Naive B cell (primary cell): Measurements from ENCODE around the gene DSC1. TPM values are rescaled to one million over a fixed set of nuclear protein-coding genes. Genes with fewer than 3 reads are reported as not detected.

Source experiments
- ATAC-seq, 2 donors: fragments of 150-1000 bp; cut with Tn5 transposase; 2 replicates each; pipeline ENCODE4 v1.10.0; 2021; ENCODE audit warnings: low read depth in 2 of 2, mild to moderate bottlenecking in 2 of 2, moderate library complexity in 2 of 2
- DNase-seq: peaks from one replicate; pipeline ENCODE4 v3.0.0; 2022
- H3K27ac Mint-ChIP-seq, 6 donors: one replicate each; pipeline ENCODE4 v1.8.0; 2020 to 2022; ENCODE audit warnings: mild to moderate bottlenecking in 6 of 6, mixed read lengths in 6 of 6, moderate library complexity in 5 of 6, inconsistent platforms in 2 of 6
- H3K27me3 Mint-ChIP-seq, 3 donors: one replicate each; pipeline ENCODE4 v1.8.0; 2021 to 2022; ENCODE audit warnings: mixed read lengths in 3 of 3, mild to moderate bottlenecking in 1 of 3
- H3K36me3 Mint-ChIP-seq, 2 donors: one replicate each; pipeline ENCODE4 v1.8.0; 2020 to 2022; ENCODE audit warnings: mixed read lengths in 2 of 2, inconsistent platforms in 1 of 2, mild to moderate bottlenecking in 1 of 2
- H3K4me1 Mint-ChIP-seq, 3 donors: one replicate each; pipeline ENCODE4 v1.8.0; 2020 to 2022; ENCODE audit warnings: mixed read lengths in 3 of 3, inconsistent platforms in 1 of 3, mild to moderate bottlenecking in 1 of 3, moderate library complexity in 1 of 3
- H3K4me3 Mint-ChIP-seq, 8 donors: one replicate each; pipeline ENCODE4 v1.8.0; 2020 to 2022; ENCODE audit warnings: mild to moderate bottlenecking in 8 of 8, mixed read lengths in 8 of 8, moderate library complexity in 8 of 8, inconsistent platforms in 2 of 8
- H3K9me3 Mint-ChIP-seq, 7 donors: one replicate each; pipeline ENCODE4 v1.8.0; 2020 to 2022; ENCODE audit warnings: mixed read lengths in 7 of 7, mild to moderate bottlenecking in 5 of 7, inconsistent platforms in 2 of 7, moderate library complexity in 1 of 7
- polyA plus RNA-seq, 6 donors: library from polyadenylated mRNA; unstranded; fragments of 300-500 nt; fragmentation: Illumina TruSeq; gene quantifications; one replicate each; pipeline ENCODE4 v1.2.3, GENCODE V29; 2021; ENCODE audit warnings: low read depth in 6 of 6

Gene DSC1
- polyA plus RNA-seq, 6 donors from 2014 or later, result not detected

- Mint-ChIP-seq H3K4me1 (no peaks in the 10 kb centered on the region), H3K4me3 (no peak overlapping the region), H3K9me3 (peaks cover 0 to 21% (median 3%) of the 10 kb centered on the region in 7 donors), H3K36me3 (no peaks in the 10 kb centered on the region), H3K27me3 (no peaks in the 10 kb centered on the region), H3K27ac (no peak overlapping the region)
- DNase-seq (no peak), ATAC-seq (no peak)
These were observed 45.6 kb downstream of the DSC1 start for GRCh38 chr18:31116853-31117595.

- no peak for DNase-seq
These were observed 49.9 kb downstream of the DSC1 start for GRCh38 chr18:31112804-31113203.

GRCh38 chr18:31105733-31106132 is 56.9 kb downstream of the DSC1 start:
- Mint-ChIP-seq H3K4me1 (no peaks in the 10 kb centered on the region), H3K36me3 (no peaks in the 10 kb centered on the region), H3K9me3 (peaks cover 0 to 4% (median 2%) of the 10 kb centered on the region in 7 donors), H3K27me3 (peaks cover 12 to 25% (median 20%) of the 10 kb centered on the region in 3 donors), H3K4me3 (no peak overlapping the region), H3K27ac (no peak overlapping the region)
- no peak for ATAC-seq
- no peak for DNase-seq

More at GRCh38 chr18:31112804-31113203, 49.9 kb downstream of the DSC1 start:
- ATAC-seq, result no peak
- Mint-ChIP-seq H3K27me3 (no peaks in the 10 kb centered on the region), H3K4me1 (no peaks in the 10 kb centered on the region), H3K36me3 (no peaks in the 10 kb centered on the region), H3K4me3 (no peak overlapping the region), H3K27ac (no peak overlapping the region), H3K9me3 (peaks cover 0 to 9% (median 0%) of the 10 kb centered on the region in 7 donors)

- Mint-ChIP-seq H3K36me3 (no peaks in the 10 kb centered on the region), H3K4me3 (no peak overlapping the region), H3K4me1 (no peaks in the 10 kb centered on the region), H3K27ac (no peak overlapping the region), H3K27me3 (peaks cover 21 to 38% (median 33%) of the 10 kb centered on the region in 3 donors), H3K9me3 (peaks cover 0 to 8% (median 2%) of the 10 kb centered on the region in 7 donors)
- ATAC-seq (no peak), DNase-seq (no peak)
These were observed 58.2 kb downstream of the DSC1 start for GRCh38 chr18:31104444-31104843.

GRCh38 chr18:31103423-31103822 is 59.2 kb downstream of the DSC1 start:
- no peak for DNase-seq
- no peaks in the 10 kb centered on the region for H3K4me1 Mint-ChIP-seq
- no peak overlapping the region for H3K27ac Mint-ChIP-seq
- H3K36me3 Mint-ChIP-seq, result no peaks in the 10 kb centered on the region
- H3K27me3 Mint-ChIP-seq, result peaks cover 30 to 48% (median 42%) of the 10 kb centered on the region in 3 donors
- H3K9me3 Mint-ChIP-seq, result peaks cover 0 to 9% (median 2%) of the 10 kb centered on the region in 7 donors
- ATAC-seq, result no peak
- H3K4me3 Mint-ChIP-seq, result no peak overlapping the region

GRCh38 chr18:31102941-31103340 is 59.7 kb downstream of the DSC1 start:
- no peaks in the 10 kb centered on the region for H3K36me3 Mint-ChIP-seq
- DNase-seq, result no peak
- H3K4me3 Mint-ChIP-seq, result no peak overlapping the region
- H3K27me3 Mint-ChIP-seq, result peaks cover 30 to 48% (median 42%) of the 10 kb centered on the region in 3 donors
- H3K27ac Mint-ChIP-seq, result no peak overlapping the region
- no peaks in the 10 kb centered on the region for H3K4me1 Mint-ChIP-seq
- ATAC-seq, result no peak
- peaks cover 0 to 9% (median 2%) of the 10 kb centered on the region in 7 donors for H3K9me3 Mint-ChIP-seq

GRCh38 chr18:31102025-31102684 is 60.5 kb downstream of the DSC1 start, which contains the start of gene DSC2:
Gene DSC2 (minus strand): TSS chr18:31102421. CDS start chr18:31101971, 450 bp downstream.
- Mint-ChIP-seq H3K36me3 (no peaks in the 10 kb centered on the region), H3K4me1 (no peaks in the 10 kb centered on the region), H3K27ac (no peak within 1 kb of the TSS), H3K4me3 (no peak within 1 kb of the TSS), H3K9me3 (peaks cover 0 to 9% (median 2%) of the 10 kb centered on the region in 7 donors), H3K27me3 (peaks cover 30 to 48% (median 42%) of the 10 kb centered on the region in 3 donors)
- no peak for DNase-seq
- ATAC-seq, result no peak

GRCh38 chr18:31101183-31102024 is 61.3 kb downstream of the DSC1 start:
- H3K27ac Mint-ChIP-seq, result no peak overlapping the region
- H3K9me3 Mint-ChIP-seq, result peaks cover 0 to 12% (median 5%) of the 10 kb centered on the region in 7 donors
- DNase-seq (no peak), ATAC-seq (no peak)
- H3K27me3 Mint-ChIP-seq, result peaks cover 30 to 48% (median 42%) of the 10 kb centered on the region in 3 donors
- H3K4me1 Mint-ChIP-seq, result no peaks in the 10 kb centered on the region
- H3K4me3 Mint-ChIP-seq, result no peak overlapping the region
- no peaks in the 10 kb centered on the region for H3K36me3 Mint-ChIP-seq

GRCh38 chr18:31100436-31101182 is 62.0 kb downstream of the DSC1 start:
- no peak for DNase-seq
- Mint-ChIP-seq H3K4me3 (no peak overlapping the region), H3K9me3 (peaks cover 0 to 18% (median 7%) of the 10 kb centered on the region in 7 donors), H3K27ac (no peak overlapping the region), H3K27me3 (peaks cover 31 to 48% (median 42%) of the 10 kb centered on the region in 3 donors), H3K4me1 (no peaks in the 10 kb centered on the region), H3K36me3 (no peaks in the 10 kb centered on the region)
- ATAC-seq, result no peak

- Mint-ChIP-seq H3K36me3 (no peaks in the 10 kb centered on the region), H3K27ac (no peak overlapping the region), H3K27me3 (peaks cover 32 to 52% (median 49%) of the 10 kb centered on the region in 3 donors), H3K4me3 (no peak overlapping the region), H3K9me3 (peaks cover 2 to 20% (median 8%) of the 10 kb centered on the region in 7 donors), H3K4me1 (no peaks in the 10 kb centered on the region)
- ATAC-seq, result no peak
- DNase-seq, result no peak
These were observed 63.0 kb downstream of the DSC1 start for GRCh38 chr18:31099450-31100230.

GRCh38 chr18:31098878-31099277 is 63.8 kb downstream of the DSC1 start:
- Mint-ChIP-seq H3K36me3 (no peaks in the 10 kb centered on the region), H3K9me3 (peaks cover 2 to 16% (median 8%) of the 10 kb centered on the region in 7 donors), H3K27ac (no peak overlapping the region), H3K27me3 (peaks cover 32 to 54% (median 50%) of the 10 kb centered on the region in 3 donors), H3K4me3 (no peak overlapping the region), H3K4me1 (no peaks in the 10 kb centered on the region)
- DNase-seq (no peak), ATAC-seq (no peak)

GRCh38 chr18:31097666-31098065 is 65.0 kb downstream of the DSC1 start:
- DNase-seq (no peak), ATAC-seq (no peak)
- Mint-ChIP-seq H3K27me3 (peaks cover 27 to 42% (median 39%) of the 10 kb centered on the region in 3 donors), H3K4me3 (no peak overlapping the region), H3K9me3 (peaks cover 2 to 16% (median 8%) of the 10 kb centered on the region in 7 donors), H3K27ac (no peak overlapping the region), H3K36me3 (no peaks in the 10 kb centered on the region), H3K4me1 (no peaks in the 10 kb centered on the region)
